GDM1 (cell line): ENCODE results near the gene PON3.
"Not testable (repeated sequence)": the region's sequence is repeated elsewhere in the genome, so short reads cannot be mapped to it uniquely, and the experiment has no call there.

Source experiments
- DNase-seq: peaks from one replicate; lab custom pipeline; 2025; lab: John Stamatoyannopoulos, UW

PON3 gene

DNA sequence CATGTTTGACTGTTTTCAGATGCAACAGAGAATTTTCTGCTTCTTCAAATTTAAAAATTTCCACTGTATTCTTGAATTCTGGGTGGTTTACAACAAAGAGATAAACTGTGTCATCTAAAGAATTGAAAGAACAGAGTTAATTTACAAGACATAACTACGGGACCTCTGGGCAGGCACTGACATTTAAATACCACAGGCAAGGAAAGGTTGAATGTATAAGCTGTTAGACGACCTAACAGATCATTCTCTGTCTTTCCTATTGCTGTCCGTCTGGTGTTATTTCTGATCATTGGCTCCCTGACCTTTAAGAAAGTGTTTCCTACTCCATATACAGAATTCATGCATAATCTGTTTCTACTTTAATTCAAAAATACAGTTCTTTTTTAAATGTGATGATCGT is 15.5 kb upstream of the PON3 start:
- DNase-seq = no peak

DNA sequence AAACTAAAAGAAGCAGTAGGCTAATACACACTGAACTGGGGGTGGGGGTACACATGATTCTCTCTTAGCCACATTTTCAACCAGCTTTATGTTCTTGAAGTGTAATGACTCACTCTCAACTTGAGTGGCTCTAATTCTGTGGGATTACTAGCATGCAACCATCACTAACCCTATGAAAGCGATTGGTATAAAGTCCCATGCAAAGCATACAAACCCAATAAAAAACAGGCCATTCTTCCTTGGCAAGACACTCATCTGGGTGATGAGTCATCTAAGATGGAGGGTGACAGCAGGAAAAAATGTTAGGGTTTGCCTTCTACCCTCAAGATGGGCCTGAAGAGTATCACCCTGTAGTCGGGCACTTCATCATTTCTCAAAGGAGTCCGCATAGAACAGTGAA is 14.9 kb upstream of the PON3 start:
- no peak for DNase-seq

DNA sequence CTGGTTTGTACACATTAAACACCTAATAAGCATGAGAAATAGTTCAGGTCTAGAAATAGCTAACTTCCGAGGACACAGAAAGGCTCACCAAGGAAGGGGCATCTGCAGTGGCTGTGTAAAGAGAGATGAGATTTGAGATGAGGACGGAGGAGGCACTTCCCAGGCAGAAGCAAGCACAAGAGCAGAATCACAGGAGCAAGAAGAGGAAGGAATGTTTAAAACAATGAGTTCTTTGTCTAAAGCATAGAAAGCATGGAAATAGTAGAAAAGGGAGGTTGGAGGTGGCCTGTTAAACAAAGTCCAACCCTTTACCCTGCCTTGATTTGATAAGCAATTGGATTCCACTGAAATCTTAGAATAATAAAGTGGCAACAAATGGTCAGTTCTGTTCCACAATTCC is 11.6 kb upstream of the PON3 start:
- no peak for DNase-seq

DNA sequence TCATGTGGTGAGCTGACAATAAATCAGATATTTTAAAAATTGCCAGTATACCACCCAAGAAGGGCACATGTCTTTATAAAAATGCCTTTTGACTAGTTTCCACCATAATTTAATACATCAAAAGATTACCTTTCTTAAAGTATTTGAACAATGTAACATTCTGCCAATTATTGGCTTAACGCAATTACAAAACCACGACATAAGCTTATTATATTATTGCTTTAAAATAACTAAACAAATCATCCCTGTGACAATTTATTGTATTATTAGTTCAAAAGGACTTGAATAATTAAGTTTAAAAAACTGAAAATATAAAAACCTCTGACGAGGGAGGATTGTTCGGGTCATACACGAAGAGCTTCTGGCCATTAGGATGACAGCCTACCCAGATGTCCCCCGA is 9.6 kb upstream of the PON3 start:
- DNase-seq = no peak

DNA sequence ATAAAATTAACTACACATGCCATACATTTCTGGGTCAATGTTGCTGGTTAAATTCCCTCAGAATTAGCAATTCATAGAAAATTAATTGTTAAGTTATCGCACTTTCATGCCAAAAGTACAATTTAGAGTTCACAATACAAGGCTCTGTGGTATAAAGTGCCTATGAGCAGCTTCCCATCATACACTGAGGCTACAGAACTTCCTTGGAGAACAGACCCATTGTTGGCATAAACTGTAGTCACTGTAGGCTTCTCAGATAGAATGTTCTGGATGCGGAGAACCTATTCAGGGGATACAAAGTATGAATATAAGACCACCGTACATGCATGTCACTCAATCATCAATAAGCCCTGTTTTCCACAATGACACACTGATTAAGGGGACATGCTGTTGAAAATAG is 9.0 kb upstream of the PON3 start:
- no peak for DNase-seq

DNA sequence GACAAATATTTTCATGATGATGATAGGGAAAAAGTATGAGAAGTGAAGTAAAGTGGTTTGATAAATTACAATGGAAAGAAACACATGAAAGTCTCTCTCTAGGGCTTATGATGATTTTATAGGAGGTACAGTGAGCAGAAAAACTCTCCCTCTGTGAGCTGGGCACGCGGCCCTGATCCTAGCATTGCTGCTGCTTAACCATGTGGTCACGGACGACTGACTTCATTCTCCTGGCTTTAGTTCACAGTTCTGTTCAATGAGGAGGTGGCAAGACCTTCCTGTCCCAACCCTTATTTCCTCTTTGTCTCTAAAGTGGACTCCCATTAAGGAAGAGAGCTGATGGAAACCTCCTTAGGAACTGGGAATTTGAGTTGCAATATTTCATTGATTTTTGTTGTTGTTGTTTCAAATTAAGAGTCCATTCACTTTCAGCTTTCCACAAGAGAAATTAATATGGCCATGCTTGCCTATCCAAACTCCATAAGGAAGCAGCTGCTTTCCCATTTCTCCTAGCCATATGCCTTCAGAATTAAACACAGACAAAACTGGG is 8.2 kb upstream of the PON3 start:
- DNase-seq = no peak

DNA sequence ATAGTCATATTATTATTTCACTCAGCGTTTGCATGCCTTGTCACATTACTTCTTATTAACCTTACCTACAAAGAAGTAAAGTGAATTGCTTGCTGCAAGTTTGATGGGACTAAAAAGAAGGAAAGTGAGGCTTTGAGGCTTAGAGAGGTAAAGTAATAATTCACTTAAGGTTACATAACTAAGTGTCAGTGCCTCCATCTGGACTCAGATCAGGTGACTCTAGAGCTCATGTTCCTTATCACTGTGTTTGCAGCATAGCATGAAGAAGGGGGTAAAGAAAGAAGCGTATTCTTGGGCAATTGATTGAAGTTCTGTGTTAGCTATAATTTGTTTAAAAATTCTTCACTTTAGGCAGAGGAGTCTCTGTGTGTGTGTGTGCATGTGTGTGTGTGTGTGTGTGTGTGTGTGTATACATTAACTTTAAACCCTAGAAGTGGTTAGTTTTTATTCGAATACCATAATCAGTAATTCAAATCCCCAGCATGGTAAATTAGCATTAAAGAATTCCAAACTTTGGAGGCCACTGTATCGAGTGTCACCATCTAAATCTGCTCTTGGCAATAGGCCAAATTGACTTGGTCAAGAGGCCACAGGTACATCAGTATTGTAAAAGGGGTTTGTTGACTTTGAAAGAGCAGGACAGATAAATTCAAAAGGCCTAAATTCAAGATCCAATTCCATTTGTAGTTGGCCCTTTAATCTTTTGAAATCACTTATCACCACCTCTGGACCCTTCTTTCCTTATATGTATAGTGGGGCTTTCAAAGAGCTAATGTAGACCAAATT is 2.2 kb upstream of the PON3 start:
- no peak for DNase-seq

DNA sequence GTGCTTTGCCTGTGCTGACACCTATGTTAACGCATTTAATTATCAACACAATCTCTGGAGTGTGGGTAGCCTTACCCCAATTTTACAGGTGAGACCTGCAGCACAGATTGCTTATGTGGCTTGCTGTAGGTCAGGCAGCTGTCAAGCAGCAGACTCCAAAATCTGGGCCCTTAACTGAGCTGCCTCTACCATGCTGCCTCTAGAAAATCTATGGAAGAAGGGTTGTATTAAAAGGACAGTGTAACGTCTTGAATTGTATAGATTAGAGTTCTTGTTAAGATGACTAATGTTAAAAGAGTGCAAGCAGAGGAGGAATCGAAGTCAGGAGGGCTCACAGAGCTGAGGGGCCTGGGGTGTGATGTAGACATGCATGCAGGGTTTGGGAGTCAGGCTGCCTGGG is 1.2 kb upstream of the PON3 start:
- no peak for DNase-seq

DNA sequence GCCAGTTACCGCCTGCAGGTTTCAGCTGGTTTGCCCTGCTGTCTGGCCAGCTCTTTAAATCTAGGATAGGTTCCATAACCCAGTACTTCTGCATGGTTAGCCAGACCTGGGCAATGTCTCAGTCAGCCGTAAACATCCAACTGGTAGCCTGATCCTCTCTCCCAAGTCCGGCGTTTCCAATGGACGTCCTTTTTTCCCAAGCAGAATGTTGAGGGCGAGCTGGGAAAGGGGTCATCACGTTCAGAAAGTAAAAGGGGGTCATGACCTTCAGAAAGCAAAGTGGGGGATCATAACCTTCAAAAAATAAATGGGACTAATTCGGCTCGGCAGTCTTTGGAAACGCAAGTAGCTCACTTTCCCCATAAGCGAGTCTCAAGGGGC is 430 bp downstream of the PON3 start:
- no peak for DNase-seq

DNA sequence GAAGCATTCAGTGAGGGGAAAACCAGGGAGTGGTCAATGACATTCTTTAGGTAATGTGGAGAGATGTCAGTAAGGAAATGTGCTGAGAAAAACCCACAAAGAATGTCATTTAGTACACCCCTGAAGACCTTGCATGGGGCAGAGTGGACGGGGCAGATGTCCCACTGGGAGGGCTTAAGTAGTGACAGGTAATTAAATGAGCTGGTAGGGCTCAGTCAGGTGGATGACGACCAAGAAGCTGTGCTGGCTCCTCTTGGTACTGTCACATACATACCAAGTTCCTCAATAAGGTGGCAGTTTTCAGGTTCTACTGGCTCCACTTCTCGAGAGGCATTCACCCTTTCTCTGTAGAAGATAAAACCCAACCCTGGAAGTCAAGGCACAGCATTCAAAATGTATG is 1.8 kb downstream of the PON3 start:
- no peak for DNase-seq

DNA sequence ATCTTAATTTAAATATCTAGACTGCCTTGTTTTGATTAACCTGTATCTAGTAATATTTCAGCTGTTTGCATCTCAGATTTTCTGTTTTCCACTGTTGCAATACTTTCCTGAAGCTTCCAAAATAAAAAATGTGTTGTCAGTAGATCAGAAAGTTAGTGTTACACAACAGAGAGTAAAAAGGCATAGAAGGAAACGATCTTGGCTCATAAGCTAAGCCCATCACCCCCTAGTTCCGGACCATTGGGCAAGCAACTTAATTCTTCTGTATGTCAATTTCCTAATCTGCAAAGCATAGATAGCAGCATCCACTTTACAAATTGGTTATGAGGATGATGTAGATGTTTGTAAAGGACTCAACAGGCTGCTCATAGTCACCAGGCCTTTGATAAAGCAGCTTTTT is 4.4 kb downstream of the PON3 start:
- no peak for DNase-seq

DNA sequence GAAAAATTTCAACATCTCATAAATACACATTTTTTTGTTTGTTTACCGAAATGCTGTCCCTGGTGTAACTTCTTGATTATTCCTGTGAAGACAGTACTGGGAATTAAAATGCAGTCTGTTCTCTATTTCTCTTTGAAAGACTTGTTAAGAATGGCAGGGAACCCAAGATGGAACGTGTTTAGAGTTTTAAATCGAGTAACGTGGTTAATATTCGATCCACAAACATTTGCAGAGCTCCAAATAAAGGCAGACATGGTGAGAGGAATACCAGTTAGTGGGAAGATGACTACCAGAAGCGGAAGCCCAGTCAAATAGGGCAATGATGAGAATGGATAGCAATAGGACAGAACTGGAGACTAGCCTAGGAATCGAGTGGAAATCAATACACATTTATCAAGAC is 6.7 kb downstream of the PON3 start:
- no peak for DNase-seq

DNA sequence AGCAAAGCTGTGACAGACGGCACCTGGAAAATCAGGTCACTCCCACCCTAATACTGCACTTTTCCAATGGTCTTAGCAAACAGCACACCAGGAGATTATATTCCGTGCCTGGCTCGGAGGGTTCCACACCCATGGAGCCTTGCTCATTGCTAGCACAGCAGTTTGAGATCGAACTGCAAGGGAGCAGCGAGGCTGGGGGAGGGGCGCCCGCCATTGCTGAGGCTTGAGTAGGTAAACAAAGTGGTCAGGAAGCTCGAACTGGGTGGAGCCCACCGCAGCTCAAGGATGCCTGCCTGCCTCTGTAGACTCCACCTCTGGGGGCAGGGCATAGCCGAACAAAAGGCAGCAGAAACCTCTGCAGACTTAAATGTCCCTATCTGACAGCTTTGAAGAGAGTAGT is 16.7 kb downstream of the PON3 start:
- DNase-seq = not testable (repeated sequence)

DNA sequence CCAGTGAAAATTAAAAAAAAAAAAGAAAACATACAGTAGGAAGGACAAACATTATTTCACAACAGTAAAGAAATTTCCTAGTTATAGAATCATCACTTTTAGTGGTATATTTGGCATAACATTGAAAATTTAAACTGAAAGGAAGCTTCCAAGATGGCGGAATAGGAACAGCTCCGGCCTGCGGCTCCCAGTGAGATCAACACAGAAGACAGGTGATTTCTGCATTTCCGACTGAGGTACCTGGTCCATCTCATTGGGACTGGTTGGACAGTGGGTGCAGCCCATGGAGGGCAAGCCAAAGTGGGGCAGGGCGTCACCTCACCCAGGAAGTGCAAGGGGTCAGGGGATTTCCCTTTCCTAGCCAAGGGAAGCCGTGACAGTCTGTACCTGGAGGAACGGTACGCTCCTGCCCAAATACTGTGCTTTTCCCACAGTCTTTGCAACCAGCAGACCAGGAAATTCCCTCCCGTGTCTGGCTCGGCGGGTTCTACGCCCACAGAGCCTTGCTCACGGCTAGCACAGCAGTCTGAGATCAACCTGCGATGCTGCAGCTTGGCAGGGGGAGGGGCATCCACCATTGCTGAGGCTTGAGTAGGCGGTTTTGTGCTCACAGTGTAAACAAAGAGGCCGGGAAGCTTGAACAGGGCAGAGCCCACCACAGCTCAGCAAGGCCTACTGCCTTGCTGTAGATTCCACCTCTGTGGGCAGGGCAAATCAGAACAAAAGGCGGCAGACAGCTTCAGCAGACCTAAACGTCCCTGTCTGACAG is 19.4 kb downstream of the PON3 start:
- DNase-seq = no peak

DNA sequence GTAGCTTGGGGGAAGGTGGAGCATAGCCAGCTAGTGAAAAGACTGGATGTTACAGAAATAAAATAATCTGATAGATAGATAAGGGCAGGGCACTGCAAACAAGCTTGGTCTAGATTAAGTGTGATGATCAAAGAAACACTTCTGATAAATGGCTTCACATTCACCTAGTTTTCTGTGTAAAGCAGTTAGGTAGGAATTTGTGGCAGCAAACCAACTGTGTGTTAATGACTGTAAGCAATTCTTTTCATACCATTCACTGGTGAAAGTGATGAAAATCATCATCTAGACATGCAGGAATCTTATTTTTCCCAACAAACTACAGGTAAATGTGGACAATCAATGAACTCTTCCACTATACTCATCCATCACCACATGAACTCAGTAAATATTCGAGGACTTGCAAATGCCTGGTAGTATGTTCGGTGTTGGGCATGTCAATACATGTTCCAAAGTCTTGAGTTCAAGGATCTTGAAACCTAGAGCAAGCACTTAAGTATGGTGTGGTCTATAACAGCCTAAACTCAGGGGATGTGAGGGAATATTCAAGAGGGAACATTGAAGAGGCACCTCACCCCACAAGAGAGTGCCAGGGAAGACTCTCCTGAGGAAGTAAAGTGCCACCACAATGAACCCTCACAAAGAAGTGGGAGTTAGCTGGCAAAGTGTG is 20.5 kb downstream of the PON3 start:
- no peak for DNase-seq

DNA sequence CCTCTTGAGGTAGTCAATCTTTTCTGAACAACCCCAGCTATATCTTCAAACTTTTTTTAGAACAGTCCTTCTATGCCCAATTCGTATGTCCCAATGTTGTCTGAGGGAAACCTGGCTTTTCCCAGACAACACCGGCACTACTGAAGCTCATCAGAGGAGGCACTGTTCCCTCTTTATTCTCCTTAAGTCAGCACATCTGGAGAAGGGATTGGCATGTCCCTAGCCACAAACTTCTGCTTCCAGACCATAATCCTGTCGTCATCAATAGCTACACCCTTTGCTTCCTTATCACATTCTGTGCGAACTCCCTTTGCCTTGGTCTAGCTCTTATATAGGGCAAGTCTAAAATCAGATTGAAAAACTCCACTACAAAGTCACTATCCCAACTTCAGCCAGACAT is 22.9 kb downstream of the PON3 start:
- DNase-seq = no peak

DNA sequence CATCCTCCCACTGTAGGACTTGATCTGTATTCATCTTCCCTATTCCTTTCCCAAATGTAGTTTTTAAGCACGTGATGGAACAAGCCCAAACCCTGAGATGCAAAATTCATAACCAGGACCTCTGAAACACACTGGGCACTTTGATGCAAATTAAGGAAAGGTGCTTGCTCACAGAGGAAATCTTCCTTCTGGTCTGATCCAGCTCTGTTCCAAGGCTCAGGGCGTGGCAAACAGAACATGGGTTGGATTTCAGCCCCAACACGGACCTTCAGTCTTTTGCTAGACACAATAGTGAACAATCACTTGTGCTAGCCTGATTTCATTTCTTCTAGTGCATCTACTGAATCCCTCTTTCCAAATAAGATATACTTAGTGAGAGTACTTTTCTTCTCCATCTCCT is 27.9 kb downstream of the PON3 start:
- DNase-seq = no peak

DNA sequence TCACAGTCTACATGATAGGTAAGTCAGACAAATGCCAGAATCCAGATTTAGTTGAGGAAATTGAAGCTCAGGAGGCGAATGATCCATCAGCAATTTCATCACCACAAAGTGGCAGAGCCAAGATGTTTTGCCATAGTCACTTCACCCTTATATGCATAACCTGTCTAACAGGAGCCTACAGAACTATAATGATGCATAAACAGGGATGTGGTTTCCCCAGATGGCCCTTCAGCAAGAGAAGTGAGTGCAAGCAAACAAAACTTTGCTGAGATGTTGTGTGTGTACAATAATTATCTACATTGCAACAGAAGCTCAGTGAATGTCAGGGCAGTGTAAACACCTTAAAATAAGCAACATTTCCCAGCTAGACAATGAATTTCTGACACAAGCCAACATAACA is 28.6 kb downstream of the PON3 start:
- no peak for DNase-seq

DNA sequence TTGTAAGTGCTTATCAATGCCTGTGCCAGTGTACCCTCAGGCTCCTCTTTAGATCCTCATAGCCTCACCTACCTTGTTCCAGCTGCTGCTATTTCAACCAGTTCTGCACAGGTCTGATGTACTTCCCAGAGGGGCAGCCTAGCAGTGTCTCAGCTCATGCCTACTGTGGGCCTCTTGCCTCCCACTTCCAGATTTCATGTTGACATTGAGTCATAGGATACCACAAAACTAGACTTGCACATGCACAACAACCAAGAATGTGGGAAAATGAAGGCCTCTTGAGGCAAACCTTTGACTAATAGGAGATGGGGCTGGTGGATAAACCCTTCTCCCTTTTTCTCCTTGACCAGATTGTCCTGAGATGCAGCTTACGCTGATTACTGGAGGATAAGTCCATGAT is 31.0 kb downstream of the PON3 start:
- no peak for DNase-seq

DNA sequence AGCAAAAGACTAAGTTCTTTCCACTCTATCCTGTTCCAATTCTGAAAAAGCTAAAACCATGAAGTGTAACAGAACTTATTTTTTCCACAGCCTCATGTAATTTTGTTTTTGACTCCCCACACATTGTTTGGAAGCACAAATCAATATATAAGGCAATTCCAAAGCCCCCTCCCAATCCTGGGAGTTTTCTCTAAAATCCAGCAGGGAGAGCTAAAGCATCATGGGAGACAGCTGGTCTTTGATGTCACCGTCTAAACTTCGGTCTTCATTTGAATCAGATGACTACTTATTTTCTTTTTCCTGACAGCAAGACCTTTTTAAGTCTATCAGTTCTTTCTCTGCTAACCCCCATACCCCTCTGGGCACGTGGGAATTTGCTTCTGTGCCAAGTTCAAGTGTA is 38.6 kb downstream of the PON3 start:
- no peak for DNase-seq

DNA sequence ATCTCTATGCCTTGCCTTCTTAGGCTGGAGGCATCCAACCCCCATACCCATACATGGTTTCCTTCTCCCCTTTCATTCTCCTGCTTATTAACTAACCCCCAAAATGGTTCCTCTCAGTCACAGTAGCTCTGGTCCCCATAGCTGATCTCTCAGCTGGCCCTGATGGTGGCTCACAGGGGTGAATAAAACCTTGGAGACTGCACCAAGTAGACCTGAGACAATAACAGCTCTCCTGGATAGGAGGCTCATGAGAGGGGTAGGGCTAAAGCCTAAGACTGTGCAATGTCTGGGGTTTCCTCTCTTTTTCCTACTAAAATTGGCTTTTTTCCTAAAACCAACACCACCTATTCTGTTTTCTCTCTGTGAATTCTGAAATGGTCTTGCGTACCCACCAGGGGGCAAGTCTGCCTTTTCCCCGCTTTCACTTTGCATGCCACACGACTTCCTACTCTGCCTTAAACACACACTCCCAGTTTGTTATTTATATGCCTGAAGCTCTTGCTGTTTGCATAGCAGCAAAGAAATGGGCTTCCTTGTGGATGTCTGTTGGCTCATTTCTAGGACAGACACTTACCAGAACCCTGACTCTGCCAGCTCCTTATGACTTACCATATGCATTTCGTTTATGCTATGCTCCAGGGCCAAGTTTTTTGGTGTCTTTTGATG is 53.4 kb downstream of the PON3 start:
- DNase-seq = no peak

DNA sequence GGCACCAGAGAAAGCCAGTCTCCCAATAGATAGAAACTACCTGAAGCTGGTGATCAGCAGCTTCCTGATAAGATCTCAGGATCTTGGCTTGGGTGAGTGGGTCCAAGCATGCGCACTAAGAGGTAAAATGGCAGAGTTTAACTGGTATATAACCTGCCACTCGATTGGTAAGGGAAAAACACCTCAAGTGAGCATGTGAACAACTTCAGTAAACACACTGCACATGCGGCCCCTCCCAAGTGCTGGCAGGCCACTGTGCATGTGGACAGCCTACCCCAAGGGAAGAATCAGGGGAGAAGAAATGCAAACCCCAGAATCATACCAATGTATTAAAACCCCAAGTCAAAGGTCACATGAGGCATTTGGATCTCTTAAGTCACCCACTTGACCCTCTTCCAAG is 54.1 kb downstream of the PON3 start:
- no peak for DNase-seq
